Sigmoid colon (tissue), 4 donors: ENCODE results near the gene CUX1.

Source experiments
- CTCF ChIP-seq, 4 experiments: fragments of 450-650 bp in 3 of 4; fragments of 200-600 bp in 1 of 4; IDR thresholded peaks; one replicate each; pipeline ENCODE4 v1.5.1; 2016 to 2019; ENCODE audit warnings: antibody characterized with exemption in 4 of 4, mild to moderate bottlenecking in 3 of 4, moderate library complexity in 2 of 4
- POLR2AphosphoS5 ChIP-seq, 4 donors: sonication (generic); formaldehyde crosslinking; IDR thresholded peaks; one replicate each; pipeline ENCODE4 v1.6.1; 2017; ENCODE audit warnings: antibody characterized with exemption in 4 of 4

DNA sequence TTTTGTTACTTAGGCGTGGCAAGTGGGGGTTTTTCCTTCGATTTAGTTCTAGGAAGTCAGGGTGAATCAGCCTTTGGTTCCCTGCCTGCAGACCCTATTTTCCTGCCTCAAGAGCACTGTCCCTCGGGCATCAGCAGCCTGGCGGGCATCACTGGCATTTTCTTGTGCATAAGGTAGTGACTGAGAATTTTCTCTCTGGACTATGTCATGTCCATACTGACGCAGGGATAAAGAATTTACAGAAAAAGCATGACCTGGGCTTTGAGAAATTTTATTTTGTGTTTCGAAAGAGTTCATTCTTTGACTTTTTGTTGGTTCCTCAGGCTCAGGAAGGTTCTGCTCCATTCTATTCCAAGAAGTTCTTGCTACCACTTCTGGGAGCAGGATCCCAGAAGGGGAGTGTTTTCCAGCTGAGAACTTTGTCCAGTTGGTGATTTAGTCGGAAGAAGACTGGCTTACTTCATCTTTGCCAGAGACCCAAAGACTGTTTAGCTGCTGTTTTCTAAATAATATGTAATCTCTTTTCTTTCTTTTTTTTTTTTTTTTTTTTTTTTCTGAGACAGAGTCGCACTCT is 255.3 kb downstream of the CUX1 start:
- TF ChIP-seq CTCF (IDR thresholded peaks at IDR 0.05) (no peak), POLR2AphosphoS5 (IDR thresholded peaks at IDR 0.05) (no peak)
